Left ventricle myocardium inferior (tissue), 1 donor: ENCODE results near the gene GTPBP2. TPM values are rescaled to one million over a fixed set of nuclear protein-coding genes. Genes with fewer than 3 reads are reported as not detected.

ENCODE experiments used
- DNase-seq: peaks from one replicate; pipeline ENCODE4 v3.0.0-alpha.2; 2020
- H3K27ac ChIP-seq: fragments of 200-600 bp; replicated peaks from 2 replicates; pipeline ENCODE4 v1.8.0; 2021
- H3K27me3 ChIP-seq: fragments of 200-600 bp; 2 replicates; pipeline ENCODE4 v1.8.0; 2021; ENCODE audit warnings: low read depth
- H3K36me3 ChIP-seq: fragments of 200-600 bp; 2 replicates; pipeline ENCODE4 v1.8.0; 2021
- H3K4me1 ChIP-seq: fragments of 200-600 bp; 2 replicates; pipeline ENCODE4 v1.8.0; 2021
- H3K4me3 ChIP-seq: fragments of 200-600 bp; 2 replicates; pipeline ENCODE4 v1.8.0; 2021; ENCODE audit warnings: mild to moderate bottlenecking, moderate library complexity
- H3K9me3 ChIP-seq: fragments of 200-600 bp; replicated peaks from 2 replicates; pipeline ENCODE4 v1.8.0; 2021
- intact Hi-C: fragments of 100-400 bp; cut with micrococcal nuclease; formaldehyde crosslinking; loops from one replicate; pipeline ENCODE4 v1.11.0; 2022
- total RNA-seq: library from RNA; stranded (reverse); fragmentation: NEBNext Ultra II Directional; extraction: Animal tissue kit (Norgen Biotek cat#: 25700); gene quantifications from one replicate; pipeline ENCODE4 v1.2.1, GENCODE V29; 2021
- TF ChIP-seq, protein P1 (sequence below): fragments of 200-600 bp; IDR thresholded peaks from 2 replicates; pipeline ENCODE4 v1.8.0; 2021; ENCODE audit warnings: antibody characterized with exemption, mild to moderate bottlenecking, borderline replicate concordance
- donor health status: DM: no; HTN: yes; CAD: no; lungs with severe emphysema.

The GTPBP2 gene
- total RNA-seq, 1 donor from 2014 or later = 27.1 TPM

- Histone ChIP-seq H3K27me3 (no peaks in the 10 kb centered on the region), H3K4me3 (no peak overlapping the region), H3K36me3 (peaks cover 68% of the 10 kb centered on the region), H3K4me1 (peaks cover 29% of the 10 kb centered on the region), H3K9me3 (no peaks in the 10 kb centered on the region), H3K27ac (no peak overlapping the region)
- TF ChIP-seq, protein P1, sequence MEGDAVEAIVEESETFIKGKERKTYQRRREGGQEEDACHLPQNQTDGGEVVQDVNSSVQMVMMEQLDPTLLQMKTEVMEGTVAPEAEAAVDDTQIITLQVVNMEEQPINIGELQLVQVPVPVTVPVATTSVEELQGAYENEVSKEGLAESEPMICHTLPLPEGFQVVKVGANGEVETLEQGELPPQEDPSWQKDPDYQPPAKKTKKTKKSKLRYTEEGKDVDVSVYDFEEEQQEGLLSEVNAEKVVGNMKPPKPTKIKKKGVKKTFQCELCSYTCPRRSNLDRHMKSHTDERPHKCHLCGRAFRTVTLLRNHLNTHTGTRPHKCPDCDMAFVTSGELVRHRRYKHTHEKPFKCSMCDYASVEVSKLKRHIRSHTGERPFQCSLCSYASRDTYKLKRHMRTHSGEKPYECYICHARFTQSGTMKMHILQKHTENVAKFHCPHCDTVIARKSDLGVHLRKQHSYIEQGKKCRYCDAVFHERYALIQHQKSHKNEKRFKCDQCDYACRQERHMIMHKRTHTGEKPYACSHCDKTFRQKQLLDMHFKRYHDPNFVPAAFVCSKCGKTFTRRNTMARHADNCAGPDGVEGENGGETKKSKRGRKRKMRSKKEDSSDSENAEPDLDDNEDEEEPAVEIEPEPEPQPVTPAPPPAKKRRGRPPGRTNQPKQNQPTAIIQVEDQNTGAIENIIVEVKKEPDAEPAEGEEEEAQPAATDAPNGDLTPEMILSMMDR = no peak
- intact Hi-C loops = no loop called here
- DNase-seq = no peak
Measured at GRCh38 chr6:43623880-43624785, 4.9 kb downstream of the GTPBP2 start.

DNA sequence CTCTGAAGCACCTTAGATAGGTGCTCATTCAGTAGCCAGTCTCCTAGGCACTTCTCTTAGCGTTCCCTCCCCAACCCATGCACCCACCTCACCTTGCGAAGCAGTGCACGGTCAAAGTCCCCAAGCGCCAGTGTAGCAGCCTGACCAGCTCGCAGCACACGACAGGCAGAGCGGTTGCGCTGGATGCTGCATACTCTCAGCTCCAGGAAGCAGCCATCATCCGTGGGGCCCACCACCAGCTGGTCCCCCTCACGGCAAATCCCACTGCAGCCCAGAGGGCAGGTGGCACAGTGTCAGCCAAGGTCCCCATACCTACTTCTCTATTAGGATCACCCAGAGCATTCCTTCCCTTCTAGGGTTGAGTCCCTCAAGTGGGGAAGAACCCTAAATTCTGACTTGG is 6.5 kb downstream of the GTPBP2 start:
- TF ChIP-seq, protein P1 = no peak
- Histone ChIP-seq H3K27me3 (no peaks in the 10 kb centered on the region), H3K27ac (no peak overlapping the region), H3K36me3 (peaks cover 68% of the 10 kb centered on the region), H3K4me3 (no peak overlapping the region), H3K9me3 (no peaks in the 10 kb centered on the region), H3K4me1 (peaks cover 14% of the 10 kb centered on the region)
- DNase-seq = no peak
- intact Hi-C loops = no loop called here

- TF ChIP-seq, protein P1 = no peak
Measured at GRCh38 chr6:43621836-43622180, 7.3 kb downstream of the GTPBP2 start.

DNA sequence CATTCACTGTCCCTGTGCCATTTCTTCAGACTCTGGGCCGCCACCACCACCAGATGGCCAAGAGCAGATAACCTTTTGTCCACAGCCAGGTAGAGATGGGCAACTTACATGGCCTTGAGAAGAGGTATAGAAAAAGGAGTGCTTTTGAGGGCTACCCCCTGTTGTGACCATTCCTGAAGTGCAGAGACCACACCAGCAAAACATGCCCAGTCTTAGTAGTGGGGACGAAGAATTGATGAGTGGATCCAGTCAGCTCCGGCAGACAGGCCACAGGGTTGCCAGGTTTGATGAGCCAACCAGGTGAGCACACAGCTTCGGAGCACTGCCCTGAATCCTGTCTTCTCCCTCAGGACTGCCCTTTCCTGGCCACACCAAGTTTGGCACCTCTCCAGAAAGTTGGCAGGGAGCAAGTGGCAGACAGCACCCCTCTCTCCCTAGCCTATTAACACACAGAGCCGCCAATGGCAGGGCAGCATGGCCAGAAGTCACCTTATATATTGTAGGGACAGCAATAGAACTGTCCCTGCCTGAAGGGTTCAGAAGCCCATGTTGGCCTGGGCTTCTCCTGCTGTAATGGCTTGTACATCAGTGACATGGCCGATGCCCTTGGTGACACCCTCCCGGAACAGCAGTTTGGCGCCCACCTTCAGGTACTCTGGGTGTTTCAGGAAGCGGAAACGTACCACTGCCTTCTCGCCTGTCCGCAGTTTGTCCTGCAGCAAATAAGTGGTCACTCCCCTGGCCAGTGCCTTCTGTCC is 7.8 kb downstream of the GTPBP2 start:
- peaks cover 66% of the 10 kb centered on the region for H3K36me3 ChIP-seq
- H3K27me3 ChIP-seq = no peaks in the 10 kb centered on the region
- DNase-seq = no peak
- peaks cover 1% of the 10 kb centered on the region for H3K4me1 ChIP-seq
- H3K9me3 ChIP-seq = no peaks in the 10 kb centered on the region
- no peak overlapping the region for H3K4me3 ChIP-seq
- intact Hi-C loops = no loop called here
- TF ChIP-seq, protein P1 = no peak
- no peak overlapping the region for H3K27ac ChIP-seq

More at GRCh38 chr6:43621836-43622180, 7.3 kb downstream of the GTPBP2 start:
- no peaks in the 10 kb centered on the region for H3K27me3 ChIP-seq
- no peak for DNase-seq
- intact Hi-C loops = no loop called here
- no peaks in the 10 kb centered on the region for H3K9me3 ChIP-seq
- H3K4me3 ChIP-seq = no peak overlapping the region
- peaks cover 7% of the 10 kb centered on the region for H3K4me1 ChIP-seq
- H3K27ac ChIP-seq = no peak overlapping the region
- peaks cover 68% of the 10 kb centered on the region for H3K36me3 ChIP-seq

DNA sequence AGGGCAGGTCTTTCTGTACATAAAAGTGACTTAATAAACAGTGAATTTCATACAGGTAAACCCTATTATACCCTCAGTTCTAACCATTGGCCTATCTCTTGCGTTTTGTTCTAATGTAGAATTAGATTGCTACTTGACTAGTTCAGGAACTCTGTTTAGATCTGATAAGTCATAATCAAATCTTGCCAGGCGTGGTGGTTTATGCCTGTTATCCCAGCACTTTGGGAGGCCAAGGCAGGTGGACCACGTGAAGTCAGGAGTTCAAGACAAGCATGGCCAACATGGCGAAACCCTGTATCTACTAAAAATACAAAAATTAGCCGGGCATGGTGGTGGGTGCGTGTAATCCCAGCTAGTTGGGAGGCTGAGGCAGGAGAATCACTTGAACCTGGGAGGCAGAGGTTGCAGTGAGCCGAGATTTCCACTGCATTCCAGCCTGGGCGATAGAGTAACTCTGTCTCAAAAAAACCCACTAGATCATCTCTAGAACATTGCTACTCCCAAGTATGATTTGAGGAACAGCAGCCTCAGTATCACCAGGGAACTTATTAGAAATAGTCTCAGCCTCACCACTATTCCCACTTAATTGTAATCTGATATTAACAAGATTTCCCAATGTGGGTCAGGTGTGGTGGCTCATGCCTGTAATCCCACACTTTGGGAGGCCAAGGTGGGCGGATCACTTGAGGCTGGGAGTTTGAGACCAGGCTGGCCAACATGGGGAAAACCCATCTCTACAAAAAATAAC is 12.2 kb downstream of the GTPBP2 start:
- DNase-seq = no peak
- intact Hi-C loops = no loop called here
- no peak overlapping the region for H3K4me3 ChIP-seq
- H3K27me3 ChIP-seq = no peaks in the 10 kb centered on the region
- peaks cover 49% of the 10 kb centered on the region for H3K36me3 ChIP-seq
- TF ChIP-seq, protein P1 = no peak
- no peaks in the 10 kb centered on the region for H3K9me3 ChIP-seq
- no peak overlapping the region for H3K27ac ChIP-seq
- no peaks in the 10 kb centered on the region for H3K4me1 ChIP-seq
